NT2/D1 (cell line): ENCODE measurements around the gene SEMA6B.
"Not testable (repeated sequence)": the region's sequence is repeated elsewhere in the genome, so short reads cannot be mapped to it uniquely, and the experiment has no call there.

ENCODE experiments used
- DNase-seq: peaks from one replicate; pipeline ENCODE4 v3.0.0-alpha.2; 2011; ENCODE audit warnings: low read depth, low spot score
- H3K27me3 ChIP-seq: 2 replicates; pipeline ENCODE4 v1.6.0; 2011; ENCODE audit warnings: mild to moderate bottlenecking; ENCODE audit not compliant: insufficient read length, insufficient read depth
- H3K36me3 ChIP-seq: 2 replicates; pipeline ENCODE4 v1.6.1; 2011; ENCODE audit warnings: mild to moderate bottlenecking, low read length, mixed read lengths; ENCODE audit not compliant: insufficient read depth, insufficient read length
- H3K4me1 ChIP-seq: 2 replicates; pipeline ENCODE4 v1.5.1; 2011; ENCODE audit not compliant: insufficient read depth, insufficient read length
- H3K4me3 ChIP-seq: 2 replicates; pipeline ENCODE4 v1.5.1; 2011; ENCODE audit warnings: low read depth; ENCODE audit not compliant: insufficient read length
- H3K9ac ChIP-seq: 2 replicates; pipeline ENCODE4 v1.6.0; 2011; ENCODE audit warnings: low read depth; ENCODE audit not compliant: insufficient read length
- H3K9me3 ChIP-seq: 2 replicates; pipeline ENCODE4 v1.5.1; 2011; ENCODE audit warnings: mild to moderate bottlenecking, low read length; ENCODE audit not compliant: insufficient read depth
- SUZ12 ChIP-seq: IDR thresholded peaks from 2 replicates; pipeline ENCODE4 v1.6.1; 2011; ENCODE audit not compliant: insufficient read length, insufficient read depth; ENCODE audit errors: extremely low read depth
- YY1 ChIP-seq: IDR thresholded peaks from 2 replicates; pipeline ENCODE4 v1.6.1; 2011; ENCODE audit not compliant: insufficient read length, insufficient read depth
- ZNF274 ChIP-seq: IDR thresholded peaks from 2 replicates; pipeline ENCODE4 v1.6.1; 2011; ENCODE audit warnings: mild to moderate bottlenecking, low read depth, low read length

Gene SEMA6B

GRCh38 chr19:4533835-4534424 lies 25.6 kb downstream of the SEMA6B start:
- H3K9ac ChIP-seq = peak overlapping the region; percentile 16
- DNase-seq = no peak
- H3K36me3 ChIP-seq = no peaks in the 10 kb centered on the region
- H3K27me3 ChIP-seq = peaks cover 6% of the 10 kb centered on the region
- peaks cover 14% of the 10 kb centered on the region for H3K4me1 ChIP-seq
- no peak for TF ChIP-seq SUZ12
- no peak for TF ChIP-seq ZNF274
- no peak for TF ChIP-seq YY1
- no peak overlapping the region for H3K4me3 ChIP-seq
- H3K9me3 ChIP-seq = no peaks in the 10 kb centered on the region

- TF ChIP-seq SUZ12 (no peak), ZNF274 (no peak), YY1 (no peak)
- no peak overlapping the region for H3K9ac ChIP-seq
- H3K9me3 ChIP-seq = no peaks in the 10 kb centered on the region
- DNase-seq = no peak
- peaks cover 6% of the 10 kb centered on the region for H3K27me3 ChIP-seq
- H3K4me1 ChIP-seq = peaks cover 14% of the 10 kb centered on the region
- no peaks in the 10 kb centered on the region for H3K36me3 ChIP-seq
- no peak overlapping the region for H3K4me3 ChIP-seq
These were observed 26.1 kb downstream of the SEMA6B start for GRCh38 chr19:4533334-4533733.

- H3K27me3 ChIP-seq = peaks cover 6% of the 10 kb centered on the region
- no peak for DNase-seq
- no peaks in the 10 kb centered on the region for H3K36me3 ChIP-seq
- no peak overlapping the region for H3K4me3 ChIP-seq
- H3K4me1 ChIP-seq = peaks cover 7% of the 10 kb centered on the region
- H3K9me3 ChIP-seq = no peaks in the 10 kb centered on the region
- TF ChIP-seq YY1 (no peak), SUZ12 (no peak), ZNF274 (no peak)
- H3K9ac ChIP-seq = no peak overlapping the region
These were observed 27.8 kb downstream of the SEMA6B start for GRCh38 chr19:4531562-4532165.

- Histone ChIP-seq H3K4me1 (peaks cover 4% of the 10 kb centered on the region), H3K4me3 (no peak overlapping the region), H3K27me3 (peaks cover 6% of the 10 kb centered on the region), H3K9me3 (no peaks in the 10 kb centered on the region), H3K36me3 (no peaks in the 10 kb centered on the region), H3K9ac (no peak overlapping the region)
- no peak for DNase-seq
- TF ChIP-seq SUZ12 (no peak), YY1 (no peak), ZNF274 (no peak)
These were observed 29.5 kb downstream of the SEMA6B start for GRCh38 chr19:4529924-4530522.

GRCh38 chr19:4528843-4529242 lies 30.6 kb downstream of the SEMA6B start:
- no peak for DNase-seq
- H3K9me3 ChIP-seq = no peaks in the 10 kb centered on the region
- no peaks in the 10 kb centered on the region for H3K27me3 ChIP-seq
- no peak for TF ChIP-seq SUZ12
- TF ChIP-seq YY1 = no peak
- TF ChIP-seq ZNF274 = no peak
- no peak overlapping the region for H3K9ac ChIP-seq
- no peaks in the 10 kb centered on the region for H3K36me3 ChIP-seq
- no peak overlapping the region for H3K4me3 ChIP-seq
- H3K4me1 ChIP-seq = no peaks in the 10 kb centered on the region

GRCh38 chr19:4527377-4527776 lies 32.1 kb downstream of the SEMA6B start:
- not testable (repeated sequence) for H3K27me3 ChIP-seq, H3K36me3 ChIP-seq, H3K4me3 ChIP-seq, H3K9me3 ChIP-seq, H3K4me1 ChIP-seq, DNase-seq, H3K9ac ChIP-seq

GRCh38 chr19:4525563-4526002 lies 33.9 kb downstream of the SEMA6B start:
- H3K9me3 ChIP-seq = no peaks in the 10 kb centered on the region
- no peaks in the 10 kb centered on the region for H3K36me3 ChIP-seq
- TF ChIP-seq YY1 (no peak), SUZ12 (no peak), ZNF274 (no peak)
- peaks cover 11% of the 10 kb centered on the region for H3K27me3 ChIP-seq
- H3K9ac ChIP-seq = no peak overlapping the region
- H3K4me1 ChIP-seq = peaks cover 6% of the 10 kb centered on the region
- no peak for DNase-seq
- H3K4me3 ChIP-seq = no peak overlapping the region
